Gastroesophageal sphincter (tissue), 2 donors: ENCODE measurements around the gene ZNF280D.

Experiments used
- EP300 ChIP-seq: sonication (generic); formaldehyde crosslinking; IDR thresholded peaks from one replicate; pipeline ENCODE4 v1.6.1; 2017; ENCODE audit warnings: antibody characterized with exemption, mild to moderate bottlenecking
- POLR2A ChIP-seq, 2 donors: fragments of 450-650 bp; IDR thresholded peaks; one replicate each; pipeline ENCODE4 v1.6.1; 2017; ENCODE audit warnings: antibody characterized with exemption in 2 of 2, mild to moderate bottlenecking in 2 of 2, moderate library complexity in 1 of 2
- POLR2AphosphoS5 ChIP-seq: sonication (generic); formaldehyde crosslinking; IDR thresholded peaks from one replicate; pipeline ENCODE4 v1.6.1; 2017; ENCODE audit warnings: antibody characterized with exemption

DNA sequence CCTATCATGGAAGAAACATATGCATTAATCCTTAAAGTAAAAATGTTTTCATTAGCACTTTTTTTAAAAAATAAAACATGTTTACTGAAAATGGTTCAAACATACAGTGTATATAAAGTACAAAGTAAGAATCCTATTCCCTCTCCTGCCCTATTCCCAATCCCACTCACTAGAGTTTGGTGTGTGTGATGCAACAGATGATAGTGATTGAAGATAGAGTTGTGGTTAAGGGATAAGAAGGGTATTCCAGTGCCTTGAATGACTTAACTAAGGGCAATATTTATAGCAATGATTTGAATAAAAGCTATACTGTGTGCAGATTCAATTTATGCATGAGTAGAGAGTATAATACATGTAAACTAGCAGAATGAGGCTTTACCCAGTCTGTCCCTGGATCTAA lies 18.1 kb downstream of the ZNF280D start:
- TF ChIP-seq EP300 (no peak), POLR2A (IDR thresholded peaks at IDR 0.05) (no peak), POLR2AphosphoS5 (no peak)
